WTC11 (cell line): ENCODE measurements around the gene SP140L. TPM values are rescaled to one million over a fixed set of nuclear protein-coding genes. Genes with fewer than 3 reads are reported as not detected.
"Not testable (repeated sequence)": the region's sequence is repeated elsewhere in the genome, so short reads cannot be mapped to it uniquely, and the experiment has no call there.

ENCODE experiments used
- ATAC-seq: fragments of 200-7000 bp; cut with Tn5 transposase; 2 replicates; pipeline ENCODE4 v1.10.0; 2021; ENCODE audit warnings: mild to moderate bottlenecking, moderate library complexity
- CTCF ChIA-PET: fragments of 300-600 bp; sonication (Branson Sonifier 250); formaldehyde crosslinking; loops from one replicate; lab custom pipeline; 2021; ENCODE audit warnings: antibody characterized with exemption; lab: Charles Lee
- POLR2A ChIA-PET: fragments of 350-600 bp; sonication (Branson Sonifier 250); formaldehyde crosslinking; loops from one replicate; lab custom pipeline; 2021; ENCODE audit warnings: antibody characterized with exemption; lab: Charles Lee
- DNase-seq: peaks from one replicate; pipeline ENCODE4 v3.0.0; 2021; ENCODE audit warnings: low spot score
- H3K27ac Mint-ChIP-seq: 2 replicates; pipeline ENCODE4 v1.8.0; 2021; ENCODE audit warnings: mixed read lengths
- H3K27me3 Mint-ChIP-seq: 2 replicates; pipeline ENCODE4 v1.8.0; 2021; ENCODE audit warnings: low read depth, mild to moderate bottlenecking, moderate library complexity, mixed read lengths
- H3K36me3 Mint-ChIP-seq: 2 replicates; pipeline ENCODE4 v1.8.0; 2021; ENCODE audit warnings: mixed read lengths
- H3K4me1 Mint-ChIP-seq: 2 replicates; pipeline ENCODE4 v1.8.0; 2022; ENCODE audit warnings: mixed read lengths
- H3K4me3 Mint-ChIP-seq: 2 replicates; pipeline ENCODE4 v1.8.0; 2021; ENCODE audit warnings: mild to moderate bottlenecking, moderate library complexity, mixed read lengths
- H3K9me3 Mint-ChIP-seq: 2 replicates; pipeline ENCODE4 v1.8.0; 2021; ENCODE audit warnings: mixed read lengths
- CBFB ChIP-seq: sonication (generic); formaldehyde crosslinking; IDR thresholded peaks from 2 replicates; pipeline ENCODE4 v1.8.1; 2022; ENCODE audit warnings: mild to moderate bottlenecking, low read depth, missing genetic modification reagents
- CREM ChIP-seq: sonication (generic); formaldehyde crosslinking; IDR thresholded peaks from 2 replicates; pipeline ENCODE4 v1.8.1; 2022; ENCODE audit warnings: mild to moderate bottlenecking, missing genetic modification reagents, moderate library complexity
- ELF4 ChIP-seq: sonication (generic); formaldehyde crosslinking; IDR thresholded peaks from 2 replicates; pipeline ENCODE4 v1.8.1; 2022; ENCODE audit warnings: low read depth, mild to moderate bottlenecking, moderate library complexity, missing genetic modification reagents
- ESRRA ChIP-seq: sonication (generic); formaldehyde crosslinking; IDR thresholded peaks from 2 replicates; pipeline ENCODE4 v1.8.1; 2022; ENCODE audit warnings: mild to moderate bottlenecking, missing genetic modification reagents, borderline replicate concordance
- FOXJ3 ChIP-seq: sonication (generic); formaldehyde crosslinking; IDR thresholded peaks from 2 replicates; pipeline ENCODE4 v1.9.0; 2021; ENCODE audit warnings: missing genetic modification reagents, mild to moderate bottlenecking, borderline replicate concordance
- FOXP1 ChIP-seq: sonication (generic); formaldehyde crosslinking; IDR thresholded peaks from 2 replicates; pipeline ENCODE4 v1.8.0; 2022; ENCODE audit warnings: missing genetic modification reagents, mild to moderate bottlenecking, moderate library complexity, borderline replicate concordance
- GABPB1 ChIP-seq: sonication (generic); formaldehyde crosslinking; IDR thresholded peaks from 2 replicates; pipeline ENCODE4 v1.8.1; 2023; ENCODE audit warnings: mild to moderate bottlenecking, missing genetic modification reagents
- IRF2 ChIP-seq: sonication (generic); formaldehyde crosslinking; IDR thresholded peaks from 2 replicates; pipeline ENCODE4 v1.8.0; 2022; ENCODE audit warnings: low read depth, missing genetic modification reagents, borderline replicate concordance
- JUN ChIP-seq: sonication (generic); formaldehyde crosslinking; IDR thresholded peaks from 2 replicates; pipeline ENCODE4 v1.8.0; 2023; ENCODE audit warnings: mild to moderate bottlenecking, missing genetic modification reagents
- MXD4 ChIP-seq: fragments of 250-450 bp; sonication (Bioruptor Pico); IDR thresholded peaks from 2 replicates; pipeline ENCODE4 v1.8.0; 2021; ENCODE audit warnings: mild to moderate bottlenecking, moderate library complexity, borderline replicate concordance
- NFE2L1 ChIP-seq: sonication (generic); formaldehyde crosslinking; IDR thresholded peaks from 2 replicates; pipeline ENCODE4 v1.8.1; 2023; ENCODE audit warnings: missing genetic modification reagents
- NR3C1 ChIP-seq: sonication (generic); formaldehyde crosslinking; conservative IDR thresholded peaks from 2 replicates; pipeline ENCODE4 v1.8.1; 2023; ENCODE audit warnings: low read depth, mild to moderate bottlenecking, missing genetic modification reagents
- PRRX2 ChIP-seq: fragments of 250-450 bp; sonication (Bioruptor Pico); IDR thresholded peaks from 2 replicates; pipeline ENCODE4 v1.8.0; 2021; ENCODE audit warnings: mild to moderate bottlenecking
- SMAD3 ChIP-seq: sonication (generic); formaldehyde crosslinking; IDR thresholded peaks from 2 replicates; pipeline ENCODE4 v1.8.0; 2022; ENCODE audit warnings: missing genetic modification reagents, mild to moderate bottlenecking, borderline replicate concordance
- ZBTB21 ChIP-seq: sonication (generic); formaldehyde crosslinking; IDR thresholded peaks from 2 replicates; pipeline ENCODE4 v1.8.1; 2023; ENCODE audit warnings: mild to moderate bottlenecking, missing genetic modification reagents, borderline replicate concordance
- ZNF121 ChIP-seq: sonication (generic); formaldehyde crosslinking; IDR thresholded peaks from 2 replicates; pipeline ENCODE4 v1.8.0; 2023; ENCODE audit warnings: missing genetic modification reagents
- ZNF219 ChIP-seq: sonication (generic); formaldehyde crosslinking; IDR thresholded peaks from 2 replicates; pipeline ENCODE4 v1.8.0; 2023; ENCODE audit warnings: missing genetic modification reagents, mild to moderate bottlenecking, borderline replicate concordance
- ZNF423 ChIP-seq: fragments of 250-450 bp; sonication (Bioruptor Pico); IDR thresholded peaks from 2 replicates; pipeline ENCODE4 v2.1.2; 2022; ENCODE audit warnings: mild to moderate bottlenecking, moderate library complexity
- total RNA-seq: library from RNA; stranded (reverse); gene quantifications from 3 replicates; pipeline ENCODE4 v1.2.3, GENCODE V29; 2021
- TF ChIP-seq, protein P1 (sequence below): fragments of 250-450 bp; sonication (Bioruptor Pico); conservative IDR thresholded peaks from 2 replicates; pipeline ENCODE4 v1.9.0; 2021; ENCODE audit warnings: mild to moderate bottlenecking
- TF ChIP-seq, protein P2 (sequence below): fragments of 250-450 bp; sonication (Bioruptor Pico); IDR thresholded peaks from 2 replicates; pipeline ENCODE4 v2.1.2; 2022; ENCODE audit warnings: mild to moderate bottlenecking, moderate library complexity
- TF ChIP-seq, protein P3 (sequence below): sonication (generic); formaldehyde crosslinking; IDR thresholded peaks from 2 replicates; pipeline ENCODE4 v1.8.1; 2022; ENCODE audit warnings: low read depth, mild to moderate bottlenecking, moderate library complexity, missing genetic modification reagents, borderline replicate concordance
- TF ChIP-seq, protein P4 (sequence below): fragments of 250-450 bp; sonication (Bioruptor Pico); IDR thresholded peaks from 2 replicates; pipeline ENCODE4 v1.8.0; 2021; ENCODE audit warnings: mild to moderate bottlenecking
- TF ChIP-seq, protein P5 (sequence below): sonication (generic); formaldehyde crosslinking; IDR thresholded peaks from 2 replicates; pipeline ENCODE4 v1.8.0; 2023; ENCODE audit warnings: missing genetic modification reagents

Gene SP140L
- total RNA-seq, 1 experiment from 2014 or later: 3.2 TPM

DNA sequence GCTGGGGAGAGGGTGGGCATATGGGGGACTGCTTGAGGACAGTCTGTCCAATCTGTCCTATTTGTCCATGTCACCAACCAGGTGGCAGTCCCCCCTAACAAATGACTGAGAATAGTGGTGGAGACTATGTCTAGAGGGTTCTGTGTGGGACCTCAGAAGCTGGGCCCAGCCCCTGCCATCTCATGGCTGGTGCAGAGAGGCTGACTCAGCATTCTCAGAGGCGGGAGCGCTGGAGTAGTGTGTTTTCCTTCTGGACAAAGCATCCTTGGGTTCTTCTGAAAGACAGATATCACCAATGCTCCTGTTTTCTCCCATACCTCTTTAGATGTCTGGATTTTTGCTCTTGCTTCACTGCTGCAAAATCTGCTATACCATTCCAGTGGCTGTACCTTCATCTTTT lies 44.1 kb upstream of the SP140L start:
- Mint-ChIP-seq H3K27me3 (no peaks in the 10 kb centered on the region), H3K27ac (no peak overlapping the region), H3K36me3 (no peaks in the 10 kb centered on the region), H3K9me3 (peaks cover 14% of the 10 kb centered on the region), H3K4me3 (no peak overlapping the region), H3K4me1 (no peaks in the 10 kb centered on the region)
- CTCF ChIA-PET: no interaction called here
- ATAC-seq: no peak
- POLR2A ChIA-PET: no interaction called here
- no peak for DNase-seq
- TF ChIP-seq NR3C1 (CRISPR knock-in tag) (no peak), ZBTB21 (no peak), ELF4 (no peak), FOXJ3 (CRISPR knock-in tag) (no peak), MXD4 (no peak), GABPB1 (no peak), ZNF423 (CRISPR knock-in tag) (no peak), NFE2L1 (CRISPR knock-in tag) (no peak), ZNF219 (CRISPR knock-in tag) (no peak), CBFB (CRISPR knock-in tag) (no peak), PRRX2 (CRISPR knock-in tag) (no peak), IRF2 (no peak), JUN (CRISPR knock-in tag) (no peak)
- TF ChIP-seq, protein P1, sequence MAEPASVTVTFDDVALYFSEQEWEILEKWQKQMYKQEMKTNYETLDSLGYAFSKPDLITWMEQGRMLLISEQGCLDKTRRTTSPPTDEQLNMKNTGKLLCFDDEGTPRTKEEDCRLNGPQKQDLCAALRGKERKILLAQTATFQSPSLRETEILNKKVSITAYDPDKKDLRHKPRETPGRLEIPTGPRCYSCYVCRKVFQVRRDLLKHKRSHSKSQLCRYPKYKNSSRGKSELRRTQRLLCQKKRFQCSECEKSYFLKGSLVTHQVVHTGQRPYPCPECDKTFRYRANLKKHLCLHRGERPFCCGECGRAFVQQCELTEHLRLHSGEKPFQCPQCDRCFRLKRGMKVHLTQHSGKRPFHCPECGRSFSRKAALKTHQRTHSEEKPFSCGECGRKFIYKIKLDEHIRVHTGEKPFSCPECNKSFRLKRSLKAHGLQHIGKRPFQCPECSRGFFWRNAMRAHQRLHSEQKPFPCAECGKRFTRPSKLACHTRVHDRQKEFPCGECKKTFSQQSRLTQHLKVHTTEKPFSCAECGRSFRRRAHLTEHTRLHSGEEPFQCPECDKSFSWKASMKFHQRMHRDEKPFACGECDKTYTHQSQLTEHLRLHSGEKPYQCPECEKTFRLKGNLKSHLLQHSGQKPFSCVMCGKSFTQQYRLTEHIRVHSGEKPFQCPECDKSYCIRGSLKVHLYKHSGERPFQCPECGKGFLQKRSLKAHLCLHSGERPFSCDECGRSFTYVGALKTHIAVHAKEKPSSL: no peak
- TF ChIP-seq, protein P2, sequence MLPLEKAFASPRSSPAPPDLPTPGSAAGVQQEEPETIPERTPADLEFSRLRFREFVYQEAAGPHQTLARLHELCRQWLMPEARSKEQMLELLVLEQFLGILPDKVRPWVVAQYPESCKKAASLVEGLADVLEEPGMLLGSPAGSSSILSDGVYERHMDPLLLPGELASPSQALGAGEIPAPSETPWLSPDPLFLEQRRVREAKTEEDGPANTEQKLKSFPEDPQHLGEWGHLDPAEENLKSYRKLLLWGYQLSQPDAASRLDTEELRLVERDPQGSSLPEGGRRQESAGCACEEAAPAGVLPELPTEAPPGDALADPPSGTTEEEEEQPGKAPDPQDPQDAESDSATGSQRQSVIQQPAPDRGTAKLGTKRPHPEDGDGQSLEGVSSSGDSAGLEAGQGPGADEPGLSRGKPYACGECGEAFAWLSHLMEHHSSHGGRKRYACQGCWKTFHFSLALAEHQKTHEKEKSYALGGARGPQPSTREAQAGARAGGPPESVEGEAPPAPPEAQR (CRISPR knock-in tag): no peak
- TF ChIP-seq, protein P3, sequence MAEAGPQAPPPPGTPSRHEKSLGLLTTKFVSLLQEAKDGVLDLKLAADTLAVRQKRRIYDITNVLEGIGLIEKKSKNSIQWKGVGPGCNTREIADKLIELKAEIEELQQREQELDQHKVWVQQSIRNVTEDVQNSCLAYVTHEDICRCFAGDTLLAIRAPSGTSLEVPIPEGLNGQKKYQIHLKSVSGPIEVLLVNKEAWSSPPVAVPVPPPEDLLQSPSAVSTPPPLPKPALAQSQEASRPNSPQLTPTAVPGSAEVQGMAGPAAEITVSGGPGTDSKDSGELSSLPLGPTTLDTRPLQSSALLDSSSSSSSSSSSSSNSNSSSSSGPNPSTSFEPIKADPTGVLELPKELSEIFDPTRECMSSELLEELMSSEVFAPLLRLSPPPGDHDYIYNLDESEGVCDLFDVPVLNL (CRISPR knock-in tag): no peak
- TF ChIP-seq, protein P4, sequence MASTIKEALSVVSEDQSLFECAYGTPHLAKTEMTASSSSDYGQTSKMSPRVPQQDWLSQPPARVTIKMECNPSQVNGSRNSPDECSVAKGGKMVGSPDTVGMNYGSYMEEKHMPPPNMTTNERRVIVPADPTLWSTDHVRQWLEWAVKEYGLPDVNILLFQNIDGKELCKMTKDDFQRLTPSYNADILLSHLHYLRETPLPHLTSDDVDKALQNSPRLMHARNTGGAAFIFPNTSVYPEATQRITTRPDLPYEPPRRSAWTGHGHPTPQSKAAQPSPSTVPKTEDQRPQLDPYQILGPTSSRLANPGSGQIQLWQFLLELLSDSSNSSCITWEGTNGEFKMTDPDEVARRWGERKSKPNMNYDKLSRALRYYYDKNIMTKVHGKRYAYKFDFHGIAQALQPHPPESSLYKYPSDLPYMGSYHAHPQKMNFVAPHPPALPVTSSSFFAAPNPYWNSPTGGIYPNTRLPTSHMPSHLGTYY: no peak
- TF ChIP-seq, protein P5, sequence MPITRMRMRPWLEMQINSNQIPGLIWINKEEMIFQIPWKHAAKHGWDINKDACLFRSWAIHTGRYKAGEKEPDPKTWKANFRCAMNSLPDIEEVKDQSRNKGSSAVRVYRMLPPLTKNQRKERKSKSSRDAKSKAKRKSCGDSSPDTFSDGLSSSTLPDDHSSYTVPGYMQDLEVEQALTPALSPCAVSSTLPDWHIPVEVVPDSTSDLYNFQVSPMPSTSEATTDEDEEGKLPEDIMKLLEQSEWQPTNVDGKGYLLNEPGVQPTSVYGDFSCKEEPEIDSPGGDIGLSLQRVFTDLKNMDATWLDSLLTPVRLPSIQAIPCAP (CRISPR knock-in tag): no peak

DNA sequence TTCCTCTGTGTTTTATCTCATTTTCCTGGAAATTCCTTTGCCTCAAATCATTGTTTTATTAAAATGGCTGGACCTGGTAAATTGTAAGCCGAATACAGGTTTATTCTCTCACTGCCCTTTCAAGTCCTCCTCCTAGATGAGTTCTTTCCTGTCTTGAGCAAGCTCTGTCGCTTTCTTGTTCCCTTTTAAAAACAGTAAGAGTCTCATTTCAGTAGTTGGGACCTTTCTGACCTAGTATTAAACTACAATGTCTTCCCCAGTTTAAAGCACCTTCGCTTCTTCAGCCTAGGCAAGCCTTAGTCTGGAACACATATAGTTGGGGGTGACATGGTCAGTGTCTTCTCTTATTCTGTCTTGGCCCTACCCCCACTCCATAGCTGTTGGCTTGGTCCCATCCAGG lies 40.9 kb upstream of the SP140L start:
- DNase-seq: no peak
- Mint-ChIP-seq H3K27me3 (no peaks in the 10 kb centered on the region; the same call in 1 of the 2 replicates), H3K4me3 (no peak overlapping the region), H3K36me3 (no peaks in the 10 kb centered on the region), H3K27ac (no peak overlapping the region), H3K9me3 (peaks cover 23% of the 10 kb centered on the region), H3K4me1 (no peaks in the 10 kb centered on the region)
- TF ChIP-seq SMAD3: no peak
- TF ChIP-seq ESRRA (CRISPR knock-in tag): no peak
- no peak for TF ChIP-seq CREM
- TF ChIP-seq, protein P1: no peak
- TF ChIP-seq ELF4: no peak
- no peak for TF ChIP-seq ZNF121 (CRISPR knock-in tag)
- no peak for TF ChIP-seq FOXP1 (CRISPR knock-in tag)
- ATAC-seq: no peak
- ChIA-PET CTCF (no interaction called here), POLR2A (no interaction called here)

DNA sequence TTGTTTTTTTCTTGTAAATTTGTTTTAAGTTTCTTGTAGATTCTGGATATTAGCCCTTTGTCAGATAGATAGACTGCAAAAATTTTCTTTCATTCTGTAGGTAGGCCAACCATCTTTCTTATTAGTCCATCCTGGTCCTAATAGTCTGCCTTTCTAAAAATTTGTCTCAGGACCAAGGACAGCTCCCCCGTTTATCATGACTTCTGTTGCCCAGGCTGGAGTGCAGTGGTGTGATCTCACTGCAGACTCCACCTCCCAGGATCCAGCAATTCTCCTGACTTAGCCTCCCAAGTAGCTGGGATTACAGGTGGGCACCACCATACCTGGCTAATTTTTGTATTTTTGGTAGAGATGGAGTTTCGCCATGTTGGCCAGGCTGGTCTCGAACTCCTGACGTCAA lies 37.7 kb upstream of the SP140L start:
- ATAC-seq, H3K27ac Mint-ChIP-seq, H3K27me3 Mint-ChIP-seq, POLR2A ChIA-PET, H3K4me3 Mint-ChIP-seq, H3K36me3 Mint-ChIP-seq, DNase-seq, H3K4me1 Mint-ChIP-seq: not testable (repeated sequence)
- H3K9me3 Mint-ChIP-seq: peaks cover 23% of the 10 kb centered on the region
- CTCF ChIA-PET: interaction anchor here (0.6 kb wide), 1 partner anchor 129 kb away, joined by 5 read pairs; no protein-coding TSS in a partner anchor
